Duodenal mucosa (tissue), 2 donors: Measurements from ENCODE around the gene ADAMTSL5.

ENCODE experiments used
- H3K27ac ChIP-seq: one replicate; pipeline ENCODE4 v1.7.0; 2013; ENCODE audit warnings: low read depth, low read length
- H3K27me3 ChIP-seq, 2 donors: one replicate each; pipeline ENCODE4 v1.7.0; 2013; ENCODE audit warnings: low read length in 2 of 2, control low read depth in 1 of 2; ENCODE audit not compliant: insufficient read depth in 2 of 2, control insufficient read depth in 1 of 2
- H3K36me3 ChIP-seq, 2 donors: one replicate each; pipeline ENCODE4 v1.7.0; 2013; ENCODE audit warnings: low read length in 2 of 2, control low read depth in 1 of 2; ENCODE audit not compliant: insufficient read depth in 2 of 2, control insufficient read depth in 1 of 2
- H3K4me1 ChIP-seq, 2 donors: one replicate each; pipeline ENCODE4 v1.7.0; 2013; ENCODE audit warnings: low read length in 2 of 2, control low read depth in 1 of 2; ENCODE audit not compliant: insufficient read depth in 2 of 2, control insufficient read depth in 1 of 2
- H3K4me3 ChIP-seq, 2 donors: one replicate each; pipeline ENCODE4 v1.7.0; 2013; ENCODE audit warnings: low read length in 2 of 2, low read depth in 1 of 2
- H3K9ac ChIP-seq, 2 donors: one replicate each; pipeline ENCODE4 v1.7.0; 2013; ENCODE audit warnings: low read length in 2 of 2, low read depth in 1 of 2
- H3K9me3 ChIP-seq, 2 donors: one replicate each; pipeline ENCODE4 v1.7.0; 2013; ENCODE audit warnings: low read length in 2 of 2, control low read depth in 1 of 2; ENCODE audit not compliant: control insufficient read depth in 1 of 2

ADAMTSL5 gene

GRCh38 chr19:1466461-1467214 is 46.2 kb downstream of the ADAMTSL5 start:
- H3K4me1 ChIP-seq, result peaks cover 17 to 29% of the 10 kb centered on the region in 2 donors
- H3K27me3 ChIP-seq, result peaks cover 37 to 42% of the 10 kb centered on the region in 2 donors
- H3K36me3 ChIP-seq, result no peaks in the 10 kb centered on the region
- no peak overlapping the region for H3K9ac ChIP-seq
- H3K4me3 ChIP-seq, result no peak overlapping the region
- no peak overlapping the region for H3K27ac ChIP-seq
- no peaks in the 10 kb centered on the region for H3K9me3 ChIP-seq

DNA sequence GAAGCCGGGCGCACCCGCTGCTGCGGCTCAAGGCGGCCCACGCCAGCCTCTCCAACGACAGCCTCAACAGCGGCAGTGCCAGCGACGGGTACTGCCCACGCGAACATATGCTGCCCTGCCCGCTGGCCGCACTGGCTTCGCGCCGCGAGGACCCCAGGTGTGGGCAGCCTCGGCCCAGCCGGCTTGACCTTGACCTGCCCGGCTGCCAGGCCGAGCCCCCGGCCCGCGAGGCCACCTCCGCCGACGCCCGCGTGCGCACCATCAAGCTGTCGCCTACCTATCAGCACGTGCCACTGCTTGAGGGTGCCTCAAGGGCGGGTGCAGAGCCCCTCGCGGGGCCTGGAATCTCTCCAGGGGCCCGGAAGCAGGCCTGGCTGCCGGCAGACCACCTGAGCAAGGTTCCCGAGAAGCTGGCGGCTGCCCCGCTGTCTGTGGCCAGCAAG is 46.8 kb downstream of the ADAMTSL5 start:
- Histone ChIP-seq H3K27me3 (peaks cover 31 to 36% of the 10 kb centered on the region in 2 donors), H3K9ac (no peak overlapping the region), H3K27ac (no peak overlapping the region), H3K9me3 (no peaks in the 10 kb centered on the region), H3K36me3 (no peaks in the 10 kb centered on the region), H3K4me1 (peaks cover 11 to 23% of the 10 kb centered on the region in 2 donors), H3K4me3 (no peak overlapping the region)

DNA sequence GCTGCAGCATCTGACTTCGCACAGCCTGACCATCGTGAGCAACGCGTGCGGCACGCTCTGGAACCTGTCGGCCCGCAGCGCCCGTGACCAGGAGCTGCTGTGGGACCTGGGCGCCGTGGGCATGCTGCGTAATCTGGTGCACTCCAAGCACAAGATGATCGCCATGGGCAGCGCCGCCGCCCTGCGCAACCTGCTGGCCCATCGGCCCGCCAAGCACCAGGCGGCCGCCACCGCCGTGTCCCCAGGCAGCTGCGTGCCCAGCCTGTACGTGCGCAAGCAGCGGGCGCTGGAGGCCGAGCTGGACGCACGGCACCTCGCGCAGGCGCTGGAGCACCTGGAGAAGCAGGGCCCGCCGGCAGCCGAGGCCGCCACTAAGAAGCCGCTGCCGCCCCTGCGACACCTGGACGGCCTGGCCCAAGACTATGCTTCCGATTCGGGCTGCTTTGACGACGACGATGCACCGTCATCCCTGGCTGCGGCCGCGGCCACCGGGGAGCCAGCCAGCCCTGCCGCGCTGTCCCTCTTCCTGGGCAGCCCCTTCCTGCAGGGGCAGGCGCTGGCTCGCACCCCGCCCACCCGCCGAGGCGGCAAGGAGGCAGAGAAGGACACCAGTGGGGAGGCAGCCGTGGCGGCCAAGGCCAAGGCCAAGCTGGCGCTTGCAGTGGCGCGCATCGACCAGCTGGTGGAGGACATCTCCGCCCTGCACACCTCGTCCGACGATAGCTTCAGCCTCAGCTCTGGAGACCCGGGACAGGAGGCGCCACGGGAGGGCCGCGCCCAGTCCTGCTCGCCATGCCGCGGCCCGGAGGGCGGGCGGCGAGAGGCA is 47.4 kb downstream of the ADAMTSL5 start:
- Histone ChIP-seq H3K4me3 (no peak overlapping the region), H3K27me3 (peaks cover 25 to 32% of the 10 kb centered on the region in 2 donors), H3K27ac (no peak overlapping the region), H3K4me1 (peaks cover 6 to 17% of the 10 kb centered on the region in 2 donors), H3K9me3 (no peaks in the 10 kb centered on the region), H3K9ac (no peak overlapping the region), H3K36me3 (no peaks in the 10 kb centered on the region)

DNA sequence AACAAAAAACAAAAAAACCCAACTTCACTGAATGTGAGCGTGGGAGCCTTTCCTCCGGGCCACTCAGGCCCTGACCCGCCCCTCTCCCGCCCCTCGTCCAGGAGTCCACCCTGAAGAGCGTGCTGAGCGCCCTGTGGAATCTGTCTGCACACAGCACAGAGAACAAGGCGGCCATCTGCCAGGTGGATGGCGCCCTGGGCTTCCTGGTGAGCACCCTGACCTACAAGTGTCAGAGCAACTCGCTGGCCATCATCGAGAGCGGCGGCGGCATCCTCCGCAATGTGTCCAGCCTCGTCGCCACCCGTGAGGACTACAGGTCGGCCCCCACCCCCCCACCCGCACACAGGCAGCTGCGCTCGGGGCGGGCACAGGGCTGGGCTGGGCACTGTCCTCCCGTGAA is 51.0 kb downstream of the ADAMTSL5 start:
- Histone ChIP-seq H3K36me3 (no peaks in the 10 kb centered on the region), H3K9me3 (no peaks in the 10 kb centered on the region), H3K4me3 (no peak overlapping the region), H3K27me3 (peaks cover 28 to 35% of the 10 kb centered on the region in 2 donors), H3K4me1 (peaks cover 0 to 3% of the 10 kb centered on the region in 2 donors), H3K9ac (no peak overlapping the region), H3K27ac (no peak overlapping the region)

DNA sequence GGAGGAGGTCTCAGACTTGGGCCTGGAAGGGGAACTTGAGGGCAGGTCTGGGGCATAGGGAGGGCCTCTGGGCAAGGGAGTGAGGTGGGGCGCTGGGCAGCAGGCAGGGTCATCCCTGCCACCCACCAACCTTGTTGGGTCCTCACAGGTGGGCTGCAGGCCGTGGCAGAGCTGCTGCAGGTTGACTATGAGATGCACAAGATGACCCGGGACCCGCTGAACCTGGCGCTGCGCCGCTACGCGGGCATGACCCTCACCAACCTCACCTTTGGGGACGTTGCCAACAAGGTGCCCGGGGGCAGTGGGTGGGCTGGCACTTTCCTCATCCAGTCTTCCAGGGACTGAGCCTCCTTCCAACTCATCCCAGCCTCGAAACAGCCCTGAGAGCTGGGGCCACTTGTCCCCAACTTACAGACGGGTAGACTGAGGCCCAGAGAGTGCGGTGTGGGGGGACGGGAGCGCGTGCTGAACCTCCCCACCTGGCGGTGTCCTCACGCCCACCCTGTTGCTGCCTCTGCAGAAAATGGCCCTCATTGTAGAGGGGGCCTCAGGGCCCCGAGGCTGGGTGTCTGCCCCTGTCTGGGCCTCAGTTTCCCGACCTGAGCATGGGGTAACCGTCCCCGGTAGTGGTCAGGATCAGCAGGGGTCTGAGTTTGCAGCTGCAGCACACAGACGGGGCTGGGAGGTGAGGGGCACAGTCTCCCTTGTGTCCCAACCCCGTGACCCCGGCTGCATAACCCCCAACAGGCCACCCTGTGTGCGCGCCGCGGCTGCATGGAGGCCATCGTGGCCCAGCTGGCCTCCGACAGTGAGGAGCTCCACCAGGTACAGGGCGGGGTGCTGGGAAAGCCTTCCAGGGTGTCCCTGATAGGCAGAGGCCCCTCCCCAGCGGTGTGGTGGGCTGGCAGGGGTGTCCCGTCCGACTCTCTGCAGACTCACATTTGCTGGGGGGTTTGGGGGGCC is 52.5 kb downstream of the ADAMTSL5 start:
- Histone ChIP-seq H3K4me3 (no peak overlapping the region), H3K27me3 (peaks cover 33 to 36% of the 10 kb centered on the region in 2 donors), H3K36me3 (no peaks in the 10 kb centered on the region), H3K27ac (no peak overlapping the region), H3K9ac (no peak overlapping the region), H3K9me3 (no peaks in the 10 kb centered on the region), H3K4me1 (peaks cover 0 to 12% of the 10 kb centered on the region in 2 donors)

DNA sequence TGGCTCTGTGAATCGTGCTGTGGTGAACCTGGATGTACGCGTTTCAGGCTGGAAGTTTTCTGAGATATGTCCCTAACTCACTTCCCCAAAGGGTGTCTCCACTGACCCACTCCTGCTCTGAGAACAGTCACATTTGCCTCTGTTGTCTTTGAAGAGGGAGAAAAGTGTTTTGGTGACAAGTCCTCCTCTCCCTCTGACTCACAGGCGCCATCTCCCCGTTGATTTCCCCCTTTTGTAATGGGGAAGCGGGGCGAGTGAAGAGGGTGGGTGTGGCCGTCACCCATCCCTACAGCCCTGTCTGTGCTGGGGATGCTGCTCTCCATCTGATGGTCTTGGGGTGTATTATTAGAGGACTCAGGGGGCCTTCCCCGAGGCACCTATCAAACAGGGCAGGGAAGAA is 53.3 kb downstream of the ADAMTSL5 start:
- H3K27me3 ChIP-seq, result peaks cover 33 to 36% of the 10 kb centered on the region in 2 donors

GRCh38 chr19:1457892-1458291 is 54.9 kb downstream of the ADAMTSL5 start:
- H3K9ac ChIP-seq, result no peak overlapping the region
- no peak overlapping the region for H3K4me3 ChIP-seq
- no peak overlapping the region for H3K27ac ChIP-seq
- H3K36me3 ChIP-seq, result no peaks in the 10 kb centered on the region
- peaks cover 47 to 50% of the 10 kb centered on the region in 2 donors for H3K27me3 ChIP-seq
- peaks cover 0 to 22% of the 10 kb centered on the region in 2 donors for H3K4me1 ChIP-seq
- H3K9me3 ChIP-seq, result no peaks in the 10 kb centered on the region

More for the DNA sequence above, 53.3 kb downstream of the ADAMTSL5 start:
- H3K9ac ChIP-seq, result no peak overlapping the region
- H3K36me3 ChIP-seq, result no peaks in the 10 kb centered on the region
- peaks cover 0 to 17% of the 10 kb centered on the region in 2 donors for H3K4me1 ChIP-seq
- H3K4me3 ChIP-seq, result no peak overlapping the region
- no peak overlapping the region for H3K27ac ChIP-seq
- H3K9me3 ChIP-seq, result no peaks in the 10 kb centered on the region

DNA sequence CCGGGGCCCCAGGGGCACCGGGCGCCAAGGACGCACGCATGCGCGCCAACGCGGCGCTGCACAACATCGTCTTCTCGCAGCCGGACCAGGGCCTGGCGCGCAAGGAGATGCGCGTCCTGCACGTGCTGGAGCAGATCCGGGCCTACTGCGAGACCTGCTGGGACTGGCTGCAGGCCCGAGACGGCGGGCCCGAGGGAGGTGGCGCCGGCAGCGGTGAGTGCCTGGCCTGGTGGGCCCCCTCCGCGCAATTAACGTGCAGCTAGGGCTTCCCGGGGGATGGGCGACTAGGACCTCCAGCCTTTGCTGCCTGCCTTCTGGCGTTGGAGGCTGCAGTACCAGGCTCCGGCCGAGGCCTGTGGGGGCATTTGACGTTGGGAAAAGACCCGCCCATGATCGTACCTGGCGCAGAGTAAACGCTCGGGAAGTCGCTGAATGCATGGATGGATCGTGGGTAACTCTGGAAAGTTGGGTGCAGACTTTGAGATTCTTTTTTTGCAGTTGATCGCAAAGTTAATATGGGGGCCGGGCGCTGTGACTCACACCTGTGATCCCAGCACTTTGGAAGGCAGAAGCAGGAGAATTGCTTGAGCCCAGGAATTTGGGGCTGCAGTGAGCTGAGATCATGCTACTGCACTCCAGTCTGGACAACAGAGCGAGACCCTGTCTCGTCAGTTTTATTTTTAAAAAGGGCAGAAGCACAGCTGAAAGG is 55.6 kb downstream of the ADAMTSL5 start:
- Histone ChIP-seq H3K27me3 (peaks cover 55 to 57% of the 10 kb centered on the region in 2 donors), H3K36me3 (no peaks in the 10 kb centered on the region), H3K9ac (no peak overlapping the region), H3K9me3 (no peaks in the 10 kb centered on the region), H3K27ac (no peak overlapping the region), H3K4me3 (no peak overlapping the region), H3K4me1 (peaks cover 0 to 22% of the 10 kb centered on the region in 2 donors)
